HCEC 1CT (cell line): ENCODE data around the gene ELK3.

Experiments
- DNase-seq: peaks from one replicate; pipeline ENCODE4 v3.0.0-alpha.2; 2017

The ELK3 gene

GRCh38 chr12:96193725-96194575 is at the start of gene ELK3:
Gene ELK3, plus strand, starts transcription at chr12:96194375.
- DNase-seq, result peak; percentile 78

GRCh38 chr12:96146747-96147146 is 47.4 kb upstream of the ELK3 start:
- DNase-seq, result no peak

- DNase-seq, result no peak
Observed at GRCh38 chr12:96150442-96150841, 43.7 kb upstream of the ELK3 start.

- DNase-seq, result no peak
Observed at GRCh38 chr12:96152164-96152563, 42.0 kb upstream of the ELK3 start.

GRCh38 chr12:96153131-96153725 is 40.9 kb upstream of the ELK3 start:
- no peak for DNase-seq

- no peak for DNase-seq
Observed at GRCh38 chr12:96155181-96155580, 39.0 kb upstream of the ELK3 start.

GRCh38 chr12:96155781-96156180 is 38.4 kb upstream of the ELK3 start:
- no peak for DNase-seq

- no peak for DNase-seq
Observed at GRCh38 chr12:96156211-96156610, 38.0 kb upstream of the ELK3 start.

GRCh38 chr12:96157427-96157826 is 36.7 kb upstream of the ELK3 start:
- DNase-seq, result no peak

- DNase-seq, result no peak
Observed at GRCh38 chr12:96164951-96165811, 29.0 kb upstream of the ELK3 start.

- DNase-seq, result no peak
Observed at GRCh38 chr12:96166765-96167164, 27.4 kb upstream of the ELK3 start.

- DNase-seq, result no peak
Observed at GRCh38 chr12:96167492-96167891, 26.7 kb upstream of the ELK3 start.

GRCh38 chr12:96170328-96170727 is 23.8 kb upstream of the ELK3 start:
- DNase-seq, result no peak

GRCh38 chr12:96170762-96171161 is 23.4 kb upstream of the ELK3 start:
- no peak for DNase-seq

- DNase-seq, result no peak
Observed at GRCh38 chr12:96171905-96172304, 22.3 kb upstream of the ELK3 start.

GRCh38 chr12:96172981-96173380 is 21.2 kb upstream of the ELK3 start:
- no peak for DNase-seq

- DNase-seq, result no peak
Observed at GRCh38 chr12:96176575-96176974, 17.6 kb upstream of the ELK3 start.

- DNase-seq, result peak; percentile 78
Observed at GRCh38 chr12:96177013-96177412, 17.2 kb upstream of the ELK3 start.

GRCh38 chr12:96183734-96184370 is 10.3 kb upstream of the ELK3 start:
- no peak for DNase-seq

- DNase-seq, result no peak
Observed at GRCh38 chr12:96185914-96186313, 8.3 kb upstream of the ELK3 start.

- DNase-seq, result no peak
Observed at GRCh38 chr12:96186607-96187301, 7.4 kb upstream of the ELK3 start.

- no peak for DNase-seq
Observed at GRCh38 chr12:96187956-96188355, 6.2 kb upstream of the ELK3 start.
